Neuronal stem cell (in vitro differentiated cells): ENCODE data around the gene ZFAND3.

ENCODE experiments used
- DNase-seq: peaks from one replicate; pipeline ENCODE4 v3.0.0-alpha.2; 2013; ENCODE audit warnings: low spot score
- H2AFZ ChIP-seq: one replicate; pipeline ENCODE4 v1.6.1; 2013; ENCODE audit warnings: mild to moderate bottlenecking, low read length, inconsistent platforms
- H2AK5ac ChIP-seq: 2 replicates; pipeline ENCODE4 v1.6.1; 2013; ENCODE audit warnings: low read depth, mild to moderate bottlenecking, inconsistent platforms, low read length, moderate library complexity, mixed read lengths
- H2BK120ac ChIP-seq: 2 replicates; pipeline ENCODE4 v1.6.1; 2013; ENCODE audit warnings: low read depth, mild to moderate bottlenecking, inconsistent platforms, low read length, moderate library complexity, mixed read lengths
- H2BK12ac ChIP-seq: one replicate; pipeline ENCODE4 v1.6.1; 2013; ENCODE audit warnings: low read length, inconsistent platforms
- H2BK15ac ChIP-seq: 2 replicates; pipeline ENCODE4 v1.6.1; 2013; ENCODE audit warnings: mild to moderate bottlenecking, low read length, inconsistent platforms, mixed read lengths
- H2BK5ac ChIP-seq: one replicate; pipeline ENCODE4 v1.6.1; 2013; ENCODE audit warnings: inconsistent platforms, mild to moderate bottlenecking, low read length, moderate library complexity
- H3K14ac ChIP-seq: one replicate; pipeline ENCODE4 v1.6.1; 2013; ENCODE audit warnings: low read length, inconsistent platforms
- H3K18ac ChIP-seq: 2 replicates; pipeline ENCODE4 v1.6.1; 2013; ENCODE audit warnings: low read length, inconsistent platforms
- H3K23ac ChIP-seq: 2 replicates; pipeline ENCODE4 v1.6.1; 2013; ENCODE audit warnings: low read depth, mild to moderate bottlenecking, mixed read lengths, low read length, inconsistent platforms; ENCODE audit not compliant: poor library complexity
- H3K27ac ChIP-seq: replicated peaks from 3 replicates; pipeline ENCODE4 v1.5.1; 2013; ENCODE audit warnings: low read length, inconsistent platforms
- H3K27me3 ChIP-seq, 3 experiments: 2 replicates each; pipeline ENCODE4 v1.6.1; 2013; ENCODE audit warnings: low read length in 3 of 3, mild to moderate bottlenecking in 2 of 3, inconsistent platforms in 1 of 3, low read depth in 1 of 3, mixed read lengths in 1 of 3, moderate library complexity in 1 of 3; ENCODE audit not compliant: control insufficient read depth in 3 of 3, insufficient read depth in 3 of 3
- H3K36me3 ChIP-seq, 2 donors: replicated peaks in 1 of 2; 2 replicates each; pipeline ENCODE4 v1.6.1; 2013; ENCODE audit warnings: low read length in 2 of 2; ENCODE audit not compliant: control insufficient read depth in 2 of 2, insufficient read depth in 2 of 2
- H3K4ac ChIP-seq: 2 replicates; pipeline ENCODE4 v1.6.1; 2013; ENCODE audit warnings: inconsistent platforms, mild to moderate bottlenecking, low read length, moderate library complexity
- H3K4me1 ChIP-seq, 2 donors: 1 replicate in 1 of 2; 2 replicates in 1 of 2; pipeline ENCODE4 v1.6.1; 2013; ENCODE audit warnings: low read length in 2 of 2, low read depth in 1 of 2; ENCODE audit not compliant: control insufficient read depth in 2 of 2, insufficient read depth in 1 of 2
- H3K4me2 ChIP-seq: one replicate; pipeline ENCODE4 v1.6.1; 2013; ENCODE audit warnings: mild to moderate bottlenecking, low read length, inconsistent platforms; ENCODE audit not compliant: insufficient read depth, poor library complexity, severe bottlenecking
- H3K4me3 ChIP-seq, 2 donors: 2 replicates each; pipeline ENCODE4 v1.5.1; 2013; ENCODE audit warnings: low read length in 2 of 2, mild to moderate bottlenecking in 2 of 2, inconsistent platforms in 1 of 2, moderate library complexity in 1 of 2
- H3K79me1 ChIP-seq: one replicate; pipeline ENCODE4 v1.6.1; 2013; ENCODE audit warnings: low read depth, mild to moderate bottlenecking, inconsistent platforms, low read length, moderate library complexity
- H3K9ac ChIP-seq: one replicate; pipeline ENCODE4 v1.6.1; 2013; ENCODE audit warnings: mild to moderate bottlenecking, low read depth, low read length, inconsistent platforms; ENCODE audit not compliant: poor library complexity
- H3K9me3 ChIP-seq, 2 donors: replicated peaks in 1 of 2; 2 replicates each; pipeline versions ENCODE3 to v1.6.1; 2013; ENCODE audit warnings: low read length in 2 of 2, mild to moderate bottlenecking in 2 of 2, inconsistent platforms in 1 of 2, low read depth in 1 of 2, mixed read lengths in 1 of 2, moderate library complexity in 1 of 2; ENCODE audit not compliant: control insufficient read depth in 2 of 2, insufficient read depth in 1 of 2
- H4K8ac ChIP-seq: one replicate; pipeline ENCODE4 v1.6.1; 2013; ENCODE audit warnings: low read depth, mild to moderate bottlenecking, inconsistent platforms, low read length, moderate library complexity
- H4K91ac ChIP-seq: one replicate; pipeline ENCODE4 v1.6.1; 2013; ENCODE audit warnings: low read length, low read depth, mild to moderate bottlenecking, inconsistent platforms; ENCODE audit not compliant: poor library complexity
- WGBS, 2 donors: extraction: QIAGEN DNeasy Blood & Tissue Kit; methylation state at CpG; one replicate each; pipeline ENCODE4 v1.1.7; 2013; ENCODE audit warnings: missing lambda C conversion rate in 2 of 2, mixed read lengths in 1 of 2; ENCODE audit not compliant: insufficient read length in 2 of 2, insufficient replicate concordance in 1 of 2; ENCODE audit errors: extremely low coverage in 2 of 2; 5-methylcytosine and 5-hydroxymethylcytosine counted together

Gene ZFAND3

DNA sequence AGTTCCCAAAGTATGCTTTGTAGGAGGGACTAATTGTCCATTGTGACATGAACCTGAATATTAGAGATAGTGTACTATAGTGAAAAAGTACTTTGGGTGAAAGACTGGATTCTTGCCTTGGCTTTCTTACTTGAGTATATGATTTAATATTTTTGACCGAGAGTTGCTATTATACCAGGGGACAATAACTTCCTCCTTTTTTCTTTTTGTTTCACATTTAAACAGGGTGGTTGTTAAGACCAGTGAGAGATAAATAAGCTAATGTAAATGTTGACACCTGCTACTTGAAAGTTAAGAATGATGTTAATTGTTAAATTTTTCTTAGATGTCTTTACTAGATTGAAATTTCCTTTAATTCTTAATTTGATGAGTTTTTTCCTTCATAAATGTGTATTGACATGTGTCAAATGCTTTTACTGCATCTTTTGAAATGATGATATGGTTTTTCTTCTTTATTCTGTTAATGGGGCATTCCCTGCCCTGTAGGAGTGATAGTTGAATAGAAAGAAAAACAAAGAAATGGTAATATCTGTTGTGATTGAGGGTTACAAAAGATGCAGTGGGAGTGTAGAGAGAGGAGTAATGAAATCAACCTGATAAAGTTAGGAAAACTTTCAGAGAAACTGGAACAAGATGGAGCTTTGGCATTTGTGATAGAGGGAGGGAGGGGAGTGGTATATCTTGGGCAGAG, 48.4 kb downstream of the ZFAND3 start:
- H2BK12ac ChIP-seq, result no peak overlapping the region
- no peak for DNase-seq

DNA sequence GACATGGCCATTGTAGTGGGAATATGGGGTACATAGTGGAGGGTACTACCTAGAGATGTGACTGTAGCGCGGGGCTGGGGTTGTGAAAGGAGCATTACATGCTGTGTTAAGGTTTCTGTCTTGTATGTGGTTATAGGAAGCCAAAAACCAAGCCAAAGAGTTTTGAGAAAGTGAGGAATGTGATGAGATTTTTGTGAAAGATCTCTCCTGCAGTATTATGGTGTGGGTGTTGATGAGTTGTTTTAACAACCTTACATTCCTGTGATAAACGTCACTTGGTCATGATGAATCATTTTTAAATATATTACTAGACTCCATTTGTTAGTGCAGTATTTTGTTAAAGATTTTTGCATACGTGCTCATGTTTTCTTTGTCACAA, 48.9 kb downstream of the ZFAND3 start:
- Histone ChIP-seq H2BK5ac (no peak overlapping the region), H3K14ac (no peak overlapping the region), H3K4me3 (no peak overlapping the region), H3K36me3 (peaks cover 0 to 3% of the 10 kb centered on the region in 2 donors), H2BK15ac (no peak overlapping the region), H3K4me2 (no peak overlapping the region), H2BK120ac (no peak overlapping the region), H4K91ac (no peak overlapping the region), H4K8ac (no peak overlapping the region), H3K27me3 (no peaks in the 10 kb centered on the region), H2AK5ac (no peak overlapping the region), H2BK12ac (no peak overlapping the region), H3K9ac (no peak overlapping the region), H3K4ac (no peak overlapping the region), H3K18ac (no peak overlapping the region), H3K27ac (no peak overlapping the region), H3K4me1 (peaks cover 0 to 6% of the 10 kb centered on the region in 2 donors), H3K9me3 (peaks cover 0 to 11% of the 10 kb centered on the region in 2 donors), H3K79me1 (peaks cover 2% of the 10 kb centered on the region), H3K23ac (no peak overlapping the region), H2AFZ (no peak overlapping the region)
- no peak for DNase-seq
- no CpG with 5 or more reads among the region's 4 CpGs for WGBS, 2 donors

More for the DNA sequence above, 48.4 kb downstream of the ZFAND3 start:
- peaks cover 0 to 6% of the 10 kb centered on the region in 2 donors for H3K4me1 ChIP-seq
- peaks cover 0 to 3% of the 10 kb centered on the region in 2 donors for H3K36me3 ChIP-seq
- H3K9me3 ChIP-seq, result peaks cover 0 to 11% of the 10 kb centered on the region in 2 donors
- H3K14ac ChIP-seq, result no peak overlapping the region
- no peak overlapping the region for H3K4me2 ChIP-seq
- no peaks in the 10 kb centered on the region for H3K27me3 ChIP-seq
- no peak overlapping the region for H3K18ac ChIP-seq
- peaks cover 2% of the 10 kb centered on the region for H3K79me1 ChIP-seq
- no CpG with 5 or more reads among the region's 1 CpG for WGBS, 2 donors
- no peak overlapping the region for H3K4ac ChIP-seq
- no peak overlapping the region for H3K27ac ChIP-seq
- no peak overlapping the region for H2AK5ac ChIP-seq
- H3K23ac ChIP-seq, result no peak overlapping the region
- H4K8ac ChIP-seq, result no peak overlapping the region
- no peak overlapping the region for H2AFZ ChIP-seq
- H3K4me3 ChIP-seq, result no peak overlapping the region
- H2BK15ac ChIP-seq, result no peak overlapping the region
- no peak overlapping the region for H2BK120ac ChIP-seq
- no peak overlapping the region for H4K91ac ChIP-seq
- no peak overlapping the region for H2BK5ac ChIP-seq
- H3K9ac ChIP-seq, result no peak overlapping the region

GRCh38 chr6:37871616-37872372, 52.3 kb downstream of the ZFAND3 start:
- no peaks in the 10 kb centered on the region for H3K27me3 ChIP-seq
- H3K23ac ChIP-seq, result no peak overlapping the region
- no peak overlapping the region for H2BK12ac ChIP-seq
- DNase-seq, result no peak
- H4K91ac ChIP-seq, result no peak overlapping the region
- H2BK120ac ChIP-seq, result no peak overlapping the region
- peaks cover 0 to 11% of the 10 kb centered on the region in 2 donors for H3K9me3 ChIP-seq
- H3K79me1 ChIP-seq, result no peaks in the 10 kb centered on the region
- H2AK5ac ChIP-seq, result no peak overlapping the region
- no peak overlapping the region for H2AFZ ChIP-seq
- H3K36me3 ChIP-seq, result no peaks in the 10 kb centered on the region
- H2BK15ac ChIP-seq, result no peak overlapping the region
- no peak overlapping the region for H3K9ac ChIP-seq
- H2BK5ac ChIP-seq, result no peak overlapping the region
- H3K4me1 ChIP-seq, result peaks cover 2 to 3% of the 10 kb centered on the region in 2 donors
- H3K4me3 ChIP-seq, result no peak overlapping the region
- no peak overlapping the region for H3K14ac ChIP-seq
- no peak overlapping the region for H3K18ac ChIP-seq
- H3K4me2 ChIP-seq, result no peak overlapping the region
- no CpG with 5 or more reads among the region's 5 CpGs for WGBS, 2 donors
- H4K8ac ChIP-seq, result no peak overlapping the region
- no peak overlapping the region for H3K4ac ChIP-seq
- no peak overlapping the region for H3K27ac ChIP-seq

DNA sequence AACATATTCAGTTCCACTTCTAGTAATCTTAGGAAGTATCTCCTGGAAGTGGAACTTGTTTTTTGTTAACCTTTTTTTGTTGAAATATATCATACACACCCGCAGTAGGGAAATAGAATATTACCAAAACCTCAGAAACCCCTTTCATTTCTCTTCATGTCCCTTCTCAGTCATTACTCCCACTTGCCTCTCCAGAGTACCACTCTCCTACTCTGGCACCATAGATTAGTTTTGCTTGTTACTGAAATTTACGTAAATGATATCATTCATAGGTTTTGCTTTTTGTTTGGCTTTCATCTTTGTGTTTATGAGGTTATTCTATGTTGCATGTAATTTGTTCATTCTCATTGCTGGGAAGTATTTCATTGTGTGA, 52.8 kb downstream of the ZFAND3 start:
- WGBS, 2 donors, result no CpG with 5 or more reads among the region's 2 CpGs
- no peak overlapping the region for H2BK15ac ChIP-seq
- no peak overlapping the region for H3K27ac ChIP-seq
- H3K23ac ChIP-seq, result no peak overlapping the region
- H3K14ac ChIP-seq, result no peak overlapping the region
- no peaks in the 10 kb centered on the region for H3K79me1 ChIP-seq
- H2BK120ac ChIP-seq, result no peak overlapping the region
- no peak overlapping the region for H2AK5ac ChIP-seq
- H3K27me3 ChIP-seq, result no peaks in the 10 kb centered on the region
- no peak overlapping the region for H2AFZ ChIP-seq
- H3K9me3 ChIP-seq, result peaks cover 0 to 11% of the 10 kb centered on the region in 2 donors
- H3K4ac ChIP-seq, result no peak overlapping the region
- H4K8ac ChIP-seq, result no peak overlapping the region
- no peaks in the 10 kb centered on the region for H3K36me3 ChIP-seq
- no peak overlapping the region for H3K4me2 ChIP-seq
- H4K91ac ChIP-seq, result no peak overlapping the region
- H3K9ac ChIP-seq, result no peak overlapping the region
- DNase-seq, result no peak
- no peak overlapping the region for H2BK12ac ChIP-seq
- peaks cover 2 to 3% of the 10 kb centered on the region in 2 donors for H3K4me1 ChIP-seq
- no peak overlapping the region for H3K4me3 ChIP-seq
- no peak overlapping the region for H3K18ac ChIP-seq
- no peak overlapping the region for H2BK5ac ChIP-seq
